HG03558 (cell line): ENCODE measurements around the gene BCAR3.
"Not testable (repeated sequence)": the region's sequence is repeated elsewhere in the genome, so short reads cannot be mapped to it uniquely, and the experiment has no call there.

ENCODE experiments used
- ATAC-seq: cut with Tn5 transposase; IDR thresholded peaks from one replicate; pipeline ENCODE4 v1.9.1; 2021; ENCODE audit warnings: moderate number of reproducible peaks; ENCODE audit not compliant: unreplicated experiment; ENCODE audit errors: extremely low read depth

The BCAR3 gene

DNA sequence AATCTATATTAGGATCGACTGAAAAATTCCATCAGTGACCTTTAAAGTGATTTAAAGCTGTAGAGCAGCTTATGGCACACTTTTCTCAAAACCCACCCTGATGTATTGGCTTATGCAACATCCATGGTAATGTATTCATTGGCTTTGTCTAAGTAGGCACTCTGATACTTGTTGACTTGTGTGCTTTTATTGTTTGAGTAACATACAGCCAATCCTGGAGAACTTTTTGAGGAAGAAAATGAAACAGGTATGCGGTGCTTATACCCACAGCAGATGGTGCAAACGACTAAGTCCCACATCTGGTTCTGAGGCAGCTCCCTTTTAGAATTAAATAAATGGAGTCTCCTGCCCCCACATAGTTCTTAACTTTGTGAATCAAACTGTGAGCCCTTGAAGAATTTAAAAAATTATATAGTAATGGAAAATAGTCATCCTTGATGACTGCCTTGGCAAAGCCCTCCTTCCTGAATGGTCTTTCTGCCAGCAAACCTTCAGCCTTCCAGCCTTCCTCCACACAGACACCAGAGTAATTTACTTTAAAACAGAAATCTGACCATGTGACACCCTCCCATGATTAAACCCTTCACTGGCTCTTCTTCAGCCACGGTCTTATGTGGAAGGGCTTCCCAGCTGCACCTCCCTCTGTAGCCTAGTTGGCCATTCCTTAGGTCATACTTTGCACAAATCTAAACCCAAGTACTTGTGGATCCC lies 116.0 kb downstream of the BCAR3 start:
- no peak for ATAC-seq

DNA sequence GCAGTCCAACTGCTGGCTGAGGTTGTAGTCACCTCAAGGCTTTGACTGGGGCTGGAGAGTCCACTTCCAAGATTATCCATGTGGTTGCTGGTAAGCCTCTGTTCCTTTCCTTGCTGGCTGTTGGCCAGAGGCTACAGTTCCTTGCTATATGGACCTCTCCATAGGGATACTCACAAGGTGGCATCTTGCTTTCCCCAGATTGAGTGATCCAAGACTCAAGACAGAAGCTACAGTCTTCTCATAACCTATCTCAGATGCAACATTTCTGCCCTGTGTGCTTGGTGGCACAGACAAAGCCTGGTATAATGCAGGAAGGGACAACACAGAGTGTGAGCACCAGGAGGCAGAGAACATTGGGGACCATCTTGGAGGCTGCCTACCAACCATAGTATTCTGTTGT lies 121.9 kb downstream of the BCAR3 start:
- ATAC-seq = no peak

DNA sequence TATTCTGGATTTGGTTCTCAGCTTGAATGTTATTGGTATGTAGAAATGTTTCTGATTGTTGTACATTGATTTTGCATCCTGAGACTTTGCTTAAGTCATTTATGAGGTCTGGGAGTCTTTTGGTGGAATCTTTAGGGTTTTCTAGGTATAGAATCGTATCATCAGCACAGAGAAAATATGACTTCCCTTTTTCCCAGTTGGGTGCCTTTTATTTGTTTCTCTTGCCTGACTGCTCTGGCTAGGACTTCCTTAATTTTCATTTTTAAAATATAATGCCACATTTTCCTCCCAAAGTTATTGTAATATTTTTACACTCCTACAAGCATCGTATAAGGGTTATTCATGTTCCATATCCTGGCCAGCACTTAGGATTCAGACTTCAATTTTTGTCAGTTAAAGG lies 122.6 kb downstream of the BCAR3 start:
- no peak for ATAC-seq

DNA sequence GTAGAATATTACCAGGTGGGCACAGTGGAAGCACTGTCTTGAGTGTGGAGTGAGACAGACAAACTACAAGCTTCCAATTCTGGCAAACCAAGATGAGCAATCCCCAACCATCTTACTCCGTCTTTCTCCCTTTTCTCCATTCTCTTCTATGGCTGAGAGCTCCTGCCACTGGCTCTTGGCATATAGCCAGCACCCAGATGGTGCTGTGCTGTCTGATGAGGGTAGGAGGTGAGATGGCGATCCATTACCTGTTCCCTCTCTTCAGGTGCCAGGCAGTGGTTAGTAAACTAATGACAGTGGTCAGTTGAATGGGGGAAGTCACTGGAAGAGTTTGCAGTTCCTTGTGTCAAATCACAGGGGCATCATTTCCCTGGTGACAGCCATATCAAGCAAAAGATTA lies 125.3 kb downstream of the BCAR3 start:
- no peak for ATAC-seq

DNA sequence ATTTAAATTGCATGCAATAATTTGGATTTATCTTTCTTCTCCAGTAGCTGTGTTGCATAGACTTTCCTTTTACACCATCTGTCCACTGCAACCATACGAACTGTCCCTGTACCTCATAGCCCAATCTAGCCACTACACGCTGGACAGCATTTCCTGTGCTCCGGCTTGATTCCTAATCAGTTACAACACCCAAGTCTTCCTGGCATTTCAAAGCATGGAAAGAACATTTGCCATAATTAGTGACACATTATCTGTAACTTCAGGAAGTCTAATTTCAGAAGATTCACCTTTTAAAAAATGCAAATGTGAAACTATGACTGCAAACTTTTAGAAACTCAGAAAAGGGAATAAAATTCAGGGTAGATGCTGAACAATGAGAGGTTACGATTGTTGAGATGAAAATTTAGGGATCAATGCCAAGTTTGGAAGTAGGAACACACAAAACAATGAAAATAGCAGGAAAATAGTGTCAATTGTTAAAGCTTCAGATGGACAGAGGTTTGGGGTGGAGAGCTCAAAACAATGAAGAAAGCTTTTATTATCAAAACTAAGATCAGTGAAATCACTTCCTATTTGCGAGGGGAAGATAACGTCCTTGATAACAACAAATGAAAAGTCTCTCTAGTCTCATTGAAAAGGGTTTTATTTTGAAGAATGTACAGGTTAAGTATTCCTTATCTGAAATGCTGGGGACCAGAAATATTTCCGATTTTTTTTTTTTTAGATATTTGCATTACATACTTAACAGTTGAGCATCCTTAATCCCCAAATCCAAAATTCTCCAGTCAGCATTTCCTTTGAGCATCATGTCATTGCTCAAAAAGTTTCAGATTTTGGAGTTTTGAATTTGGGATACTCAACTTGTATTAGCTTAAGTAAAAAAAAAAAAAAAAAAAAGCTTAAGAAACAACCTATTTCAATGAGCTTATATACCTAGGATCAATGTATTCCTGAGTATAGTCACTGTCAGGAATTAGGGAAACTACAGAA lies 126.5 kb downstream of the BCAR3 start:
- ATAC-seq = no peak

DNA sequence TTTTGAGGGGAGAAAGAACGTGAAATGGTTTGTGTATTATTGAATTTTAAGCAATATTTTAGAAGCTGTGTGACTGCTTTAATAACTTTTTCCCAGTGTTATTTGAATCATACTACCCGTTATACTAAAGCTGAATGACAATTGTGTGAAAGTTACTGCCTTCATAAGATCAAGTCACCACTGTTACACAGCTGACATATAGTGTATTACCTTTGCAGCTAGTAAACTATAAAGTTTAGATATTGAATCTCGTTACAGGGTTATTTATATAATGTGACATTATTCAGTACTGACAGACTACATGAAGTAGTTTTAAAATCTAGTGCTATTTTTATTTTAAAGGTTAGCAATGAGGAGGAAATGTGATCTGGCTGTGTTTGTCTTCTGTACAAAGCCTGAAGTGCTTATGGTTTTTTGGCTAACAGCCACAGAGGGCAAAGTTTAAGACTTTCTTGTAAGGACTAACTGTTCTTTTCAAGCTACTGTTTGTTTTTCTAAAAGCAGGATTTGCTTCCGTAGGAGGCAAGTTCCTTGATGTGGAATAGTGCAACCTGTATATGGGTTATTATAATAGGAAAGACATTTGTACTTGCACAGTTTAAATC lies 127.6 kb downstream of the BCAR3 start:
- not testable (repeated sequence) for ATAC-seq

DNA sequence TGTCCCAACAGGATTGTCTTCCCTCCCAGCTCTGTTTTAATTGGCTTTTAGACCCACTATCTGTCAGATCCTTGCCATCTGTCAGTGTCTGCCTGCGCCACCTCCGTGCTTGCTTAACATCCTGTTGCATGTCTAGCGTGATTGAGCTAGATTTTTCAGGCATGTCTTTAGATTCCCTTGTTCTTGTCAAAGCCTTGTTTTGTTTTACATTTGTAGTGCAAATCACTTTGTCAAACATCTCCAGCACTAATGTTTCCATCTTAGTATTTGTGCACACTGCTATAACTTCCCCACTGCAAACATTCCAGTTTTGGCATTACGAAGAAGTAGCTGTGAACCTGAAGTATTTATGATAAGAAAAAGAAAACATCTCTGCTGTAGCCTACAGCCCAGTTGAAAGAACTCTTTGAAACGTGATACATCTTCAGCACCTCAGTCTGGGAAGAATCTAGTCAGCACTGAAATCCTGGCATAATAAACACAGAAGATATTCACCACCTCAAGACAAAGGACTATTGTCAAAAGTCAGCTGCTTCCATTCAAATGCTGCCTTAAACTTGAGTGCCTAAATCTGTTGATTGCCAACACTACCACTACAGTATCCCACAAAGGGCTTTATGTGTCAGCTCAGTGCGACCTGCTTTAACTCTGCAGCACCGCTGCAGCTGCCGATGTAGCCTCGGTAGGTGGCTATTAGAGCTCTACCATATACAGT lies 128.7 kb downstream of the BCAR3 start:
- no peak for ATAC-seq

DNA sequence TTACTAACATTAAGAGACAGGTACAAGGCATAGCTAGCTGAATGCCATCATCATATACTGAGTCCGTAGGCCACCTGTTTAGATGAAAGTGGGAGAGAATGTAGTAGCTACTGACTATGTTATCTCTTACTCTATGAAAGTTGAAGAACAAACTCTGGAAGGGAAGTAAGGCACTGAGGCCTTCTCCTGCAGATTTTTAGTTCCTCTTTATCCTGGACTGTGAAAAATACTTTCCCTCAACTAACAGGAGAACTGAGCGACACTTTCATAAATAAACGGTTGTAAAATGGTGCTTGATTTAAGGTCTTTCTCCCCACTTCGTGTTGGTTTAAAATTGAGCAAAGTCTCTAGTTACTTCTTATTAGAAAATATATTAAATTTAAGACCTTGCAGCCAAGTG lies 131.8 kb downstream of the BCAR3 start:
- ATAC-seq = no peak

DNA sequence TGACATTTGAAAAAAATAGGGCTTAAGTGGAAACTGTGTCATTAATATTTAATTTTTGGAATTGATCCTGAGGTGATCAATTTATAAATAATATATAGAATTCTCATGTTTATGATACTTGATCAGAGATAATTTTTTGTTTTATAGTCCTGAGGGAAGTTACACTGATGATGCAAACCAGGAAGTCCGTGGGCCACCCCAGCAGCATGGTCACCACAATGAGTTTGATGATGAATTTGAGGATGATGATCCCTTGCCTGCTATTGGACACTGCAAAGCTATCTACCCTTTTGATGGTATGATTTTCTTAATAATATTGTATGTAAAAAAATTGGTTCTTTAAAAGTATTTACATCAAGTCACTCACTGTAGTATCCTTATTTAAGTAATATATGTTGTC lies 132.5 kb downstream of the BCAR3 start:
- no peak for ATAC-seq

DNA sequence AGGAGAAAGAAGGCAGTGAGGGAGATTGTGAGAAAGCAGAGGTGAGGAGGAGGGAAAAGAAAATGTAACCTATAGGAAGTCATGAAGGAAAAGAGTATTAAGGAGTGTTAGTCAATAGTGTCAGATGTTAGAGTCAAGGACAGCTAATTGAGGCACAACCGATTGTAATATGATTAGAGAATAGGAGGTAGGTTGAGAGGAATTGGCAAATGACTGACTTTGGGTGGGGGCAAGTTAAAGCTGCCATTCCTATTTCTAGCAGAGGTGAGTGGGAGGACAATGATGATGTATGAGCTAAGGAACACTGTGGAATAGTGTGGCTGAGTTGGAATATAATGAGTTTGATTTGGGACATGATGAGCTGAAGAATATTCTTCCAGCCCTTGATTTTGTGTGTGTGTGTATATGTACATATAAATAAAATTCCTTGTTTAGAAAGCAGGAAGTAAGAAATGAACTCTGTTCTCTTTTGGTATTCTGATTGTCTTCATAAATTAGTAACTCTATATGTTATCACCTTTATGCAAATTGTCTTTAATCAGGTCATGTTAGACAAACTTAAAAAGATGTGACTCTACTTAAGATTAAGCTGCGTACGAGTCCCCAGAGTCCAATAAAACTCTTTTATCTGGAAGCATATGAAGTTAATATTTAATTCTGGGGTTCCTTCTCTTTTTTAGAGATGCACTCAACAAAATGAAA lies 135.3 kb downstream of the BCAR3 start:
- no peak for ATAC-seq

DNA sequence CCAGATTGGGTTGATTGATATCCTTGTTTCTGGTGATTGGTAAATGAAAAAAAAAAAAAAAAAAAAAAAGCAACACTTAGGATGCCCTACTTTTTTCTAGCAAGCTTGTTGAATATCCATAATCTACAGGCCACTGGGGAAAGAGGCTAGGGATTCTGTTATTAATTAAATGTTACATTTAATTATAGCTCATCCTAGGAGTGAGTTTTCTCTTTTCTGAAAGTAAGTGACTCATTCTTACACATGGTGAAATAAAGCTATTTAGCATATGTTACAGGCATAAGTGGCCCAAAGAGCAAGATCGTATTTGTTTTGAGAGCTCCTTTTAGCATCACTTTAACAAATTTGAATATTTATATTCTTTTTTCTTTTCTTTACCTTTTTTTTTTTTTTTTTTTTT lies 139.2 kb downstream of the BCAR3 start:
- ATAC-seq = no peak

DNA sequence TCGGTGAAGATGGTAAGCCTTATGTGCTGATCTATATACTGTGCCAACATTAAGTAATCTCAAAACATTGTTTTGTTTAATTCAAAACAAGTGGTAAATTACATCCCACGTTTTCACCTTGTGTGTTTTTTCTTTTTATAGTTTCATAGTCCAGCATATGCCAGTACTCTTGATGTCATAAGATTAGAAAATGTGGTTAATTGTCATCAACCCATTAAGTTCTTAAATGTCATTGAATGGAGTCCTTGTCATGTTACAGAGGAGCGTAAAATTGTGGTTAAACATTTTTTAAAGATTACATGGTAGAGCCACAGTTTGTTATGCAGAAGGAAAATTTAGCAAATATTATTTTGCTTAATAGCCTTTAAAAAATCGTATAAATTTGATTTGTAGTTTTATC lies 140.6 kb downstream of the BCAR3 start:
- no peak for ATAC-seq

DNA sequence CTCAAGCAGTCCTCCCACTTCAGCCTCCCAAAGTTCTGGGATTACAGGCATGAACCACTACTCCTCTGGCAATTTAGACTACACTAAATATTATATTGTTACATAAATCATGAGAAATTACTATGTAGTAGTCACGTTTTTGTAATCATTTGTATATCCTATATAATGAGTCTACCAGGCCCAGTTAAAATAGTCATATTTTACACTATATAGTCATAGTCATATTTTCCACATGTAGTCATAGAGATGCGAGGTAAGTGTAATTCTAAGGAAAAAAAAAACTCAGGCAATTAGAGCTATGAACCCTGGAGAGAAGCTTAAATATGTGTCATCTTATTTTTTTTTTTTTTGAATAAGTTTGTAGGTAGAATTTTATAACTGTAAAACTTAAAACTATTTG lies 143.7 kb downstream of the BCAR3 start:
- no peak for ATAC-seq

DNA sequence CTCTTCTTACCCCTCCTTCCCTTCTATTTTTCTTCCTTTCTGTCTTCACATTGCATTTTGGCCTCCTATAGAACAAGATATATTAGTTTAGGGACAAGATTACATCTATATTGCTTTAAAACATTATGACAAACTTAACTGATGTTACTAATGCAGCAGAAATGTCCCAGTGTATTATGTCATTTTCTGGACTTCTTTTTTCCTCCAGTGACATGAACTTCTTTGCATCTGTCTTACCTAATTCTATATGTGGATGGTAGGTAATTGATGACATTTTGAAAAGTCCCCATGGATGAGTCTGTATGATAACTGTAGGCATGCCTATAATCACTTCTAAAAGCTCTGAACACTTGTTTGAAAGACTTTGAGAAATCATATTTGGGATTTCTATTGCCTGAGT lies 144.2 kb downstream of the BCAR3 start:
- ATAC-seq = no peak

DNA sequence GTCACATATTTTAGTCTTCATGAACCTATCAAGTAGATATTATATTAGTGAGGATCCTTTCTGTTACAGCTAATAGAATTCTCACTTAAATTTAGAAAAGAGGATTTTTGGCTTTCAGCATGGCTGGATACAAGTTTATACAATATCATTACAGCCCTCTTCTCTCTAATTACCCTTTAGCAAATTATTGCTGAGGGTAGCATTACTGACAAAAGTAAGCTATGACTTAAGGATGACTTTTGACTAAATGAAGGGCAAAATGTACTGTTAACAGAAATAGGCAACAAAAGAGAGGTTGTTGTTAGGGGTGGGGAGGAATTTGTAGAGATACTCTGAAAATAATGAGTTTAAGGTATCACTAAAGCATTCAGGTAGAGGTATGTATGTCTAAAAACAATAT lies 148.0 kb downstream of the BCAR3 start:
- no peak for ATAC-seq

DNA sequence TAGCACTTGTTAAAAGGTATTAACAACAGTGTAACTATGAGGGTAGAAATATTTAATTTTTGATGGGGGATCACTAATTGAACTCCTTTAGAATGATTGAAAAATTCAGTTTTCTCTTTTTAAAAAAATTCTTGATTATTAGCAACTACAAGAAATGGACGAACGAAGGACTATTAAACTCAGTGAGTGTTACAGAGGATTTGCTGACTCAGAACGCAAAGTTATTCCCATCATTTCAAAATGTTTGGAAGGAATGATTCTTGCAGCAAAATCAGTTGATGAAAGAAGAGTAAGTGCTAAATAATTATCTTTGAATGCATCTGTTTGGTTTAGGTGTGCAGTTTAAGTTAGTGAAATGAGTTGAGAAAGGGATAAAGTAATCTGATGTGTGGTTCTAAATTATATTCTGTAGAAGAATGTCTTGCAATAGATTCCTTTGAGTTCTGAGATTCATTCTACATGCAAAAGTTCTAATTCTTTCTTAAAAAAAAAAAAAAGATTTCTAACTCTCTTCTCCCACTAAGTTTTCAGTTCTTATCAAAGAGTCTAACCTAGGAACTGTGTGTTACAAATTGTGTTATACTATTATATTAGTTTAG lies 148.8 kb downstream of the BCAR3 start:
- ATAC-seq = no peak

DNA sequence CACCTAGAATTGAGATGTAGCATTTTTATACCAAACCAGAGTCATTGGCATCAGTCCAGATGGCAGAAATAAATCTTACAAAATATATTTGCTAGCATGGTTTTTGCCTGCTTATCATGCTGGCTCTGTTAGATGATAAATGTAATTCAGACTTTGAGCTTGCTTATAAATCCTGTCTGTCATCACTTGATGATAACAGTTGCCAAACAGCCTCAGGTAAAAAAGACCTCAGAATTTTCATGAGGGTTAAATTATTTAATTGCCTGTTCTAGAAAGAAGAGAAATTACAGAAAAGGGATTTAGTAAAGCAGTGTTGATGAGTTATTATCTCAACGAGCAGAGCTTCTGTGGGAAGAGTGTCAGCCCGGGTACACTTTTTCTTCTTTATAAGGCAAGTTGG lies 150.4 kb downstream of the BCAR3 start:
- no peak for ATAC-seq

DNA sequence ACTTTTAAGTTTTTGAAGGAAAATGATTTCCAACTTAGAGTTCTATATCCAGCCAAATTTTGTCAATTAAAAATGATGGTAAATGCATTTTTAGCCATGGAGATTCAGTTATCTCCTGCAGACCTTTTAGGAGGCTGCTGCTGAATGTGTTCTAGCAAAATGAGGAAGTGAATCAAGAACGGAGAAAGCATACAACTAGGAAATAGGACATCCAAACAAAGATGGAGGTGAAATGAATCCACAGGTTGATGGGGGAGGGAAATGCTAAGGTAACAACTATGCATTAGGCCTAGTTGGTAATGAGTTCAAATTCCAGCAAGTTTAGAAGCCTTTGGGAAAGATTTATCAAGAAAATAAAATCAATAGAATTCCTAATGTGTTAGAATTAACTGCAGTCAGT lies 153.2 kb downstream of the BCAR3 start:
- ATAC-seq = no peak

DNA sequence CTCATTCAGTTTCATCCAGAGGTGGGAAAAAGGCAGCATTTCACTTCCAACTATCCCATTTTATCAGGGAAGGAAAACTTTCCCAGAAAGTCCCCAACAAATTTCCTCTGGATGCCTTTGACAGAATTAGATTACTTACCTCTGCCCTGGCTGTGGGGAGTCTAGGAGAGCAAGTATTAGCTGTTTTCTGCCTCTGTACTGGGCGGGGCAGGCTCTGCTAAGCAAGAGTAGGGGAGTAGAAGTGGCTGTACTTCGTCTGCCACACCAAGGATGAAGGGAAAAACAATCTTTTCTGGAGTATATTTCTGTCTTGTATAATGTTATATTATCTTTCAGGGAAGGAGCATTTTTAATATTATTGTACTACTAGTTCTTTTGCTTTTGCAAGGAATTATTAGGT lies 155.2 kb downstream of the BCAR3 start:
- ATAC-seq = no peak

DNA sequence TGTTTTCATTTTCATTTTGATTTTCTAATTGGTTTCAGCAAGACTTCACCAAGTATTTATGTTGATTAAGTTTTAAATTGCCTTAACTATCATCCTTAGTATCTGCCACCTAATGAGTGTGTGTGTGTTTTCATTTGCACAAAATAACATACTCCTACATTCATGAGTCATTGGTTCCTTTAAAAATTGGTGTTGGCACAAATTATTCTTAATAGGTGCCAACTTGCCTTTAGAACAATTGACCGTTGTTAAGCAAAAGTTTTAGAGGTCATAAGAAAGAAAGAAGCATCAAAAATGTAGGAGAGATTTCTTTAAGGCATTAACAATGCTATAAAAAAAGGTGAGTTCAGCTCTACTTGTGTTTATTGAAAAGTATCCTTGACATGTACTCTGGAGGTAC lies 156.2 kb downstream of the BCAR3 start:
- no peak for ATAC-seq
